K562 (cell line): ENCODE data around the gene CIB1. TPM values are rescaled to one million over a fixed set of nuclear protein-coding genes. Genes with fewer than 3 reads are reported as not detected.
A peak's percentile ranks its signal among the peaks of the same experiment; 100 is the strongest.

Source experiments
- FOXJ2 ChIP-seq: fragments of 200-800 bp; sonication (Bioruptor generic); IDR thresholded peaks from 2 replicates; pipeline ENCODE4 v1.6.1; 2016; ENCODE audit warnings: missing genetic modification characterization, missing compliant biosample characterization
- GABPB1 ChIP-seq: sonication (generic); formaldehyde crosslinking; IDR thresholded peaks from 2 replicates; pipeline ENCODE4 v1.8.0; 2022; ENCODE audit warnings: mild to moderate bottlenecking, missing genetic modification reagents
- GATAD2A ChIP-seq: fragments of 450-650 bp; IDR thresholded peaks from 2 replicates; pipeline ENCODE4 v1.6.1; 2017
- KHSRP ChIP-seq: fragments of 450-650 bp; IDR thresholded peaks from 2 replicates; pipeline ENCODE4 v1.6.1; 2017
- LEF1 ChIP-seq: fragments of 450-650 bp; IDR thresholded peaks from 2 replicates; pipeline ENCODE4 v1.6.1; 2016; ENCODE audit warnings: mild to moderate bottlenecking
- MCM5 ChIP-seq: fragments of 450-650 bp; IDR thresholded peaks from 2 replicates; pipeline ENCODE4 v1.6.1; 2016; ENCODE audit warnings: low read depth
- NCOA2 ChIP-seq, 2 experiments: fragments of 450-650 bp; IDR thresholded peaks; 2 replicates each; pipeline ENCODE4 v1.6.1; 2018; ENCODE audit warnings: mild to moderate bottlenecking in 2 of 2, moderate library complexity in 1 of 2; ENCODE audit not compliant: partially characterized antibody in 2 of 2
- NCOA4 ChIP-seq: fragments of 450-650 bp; IDR thresholded peaks from 2 replicates; pipeline ENCODE4 v1.6.1; 2018; ENCODE audit warnings: mild to moderate bottlenecking; ENCODE audit not compliant: partially characterized antibody
- NR2C2 ChIP-seq, 2 experiments: fragments of 200-800 bp in 1 of 2; sonication (Bioruptor generic) in 1 of 2; sonication (generic) in 1 of 2; formaldehyde crosslinking in 1 of 2; IDR thresholded peaks; 2 replicates each; pipeline versions ENCODE4 v1.6.1 to v1.8.0; 2016 to 2022; ENCODE audit warnings: mild to moderate bottlenecking in 1 of 2, missing compliant biosample characterization in 1 of 2, missing genetic modification characterization in 1 of 2, missing genetic modification reagents in 1 of 2
- POLR2AphosphoS5 ChIP-seq: IDR thresholded peaks from 2 replicates; pipeline ENCODE4 v1.6.1; 2011; ENCODE audit warnings: mild to moderate bottlenecking, low read depth, low read length, moderate library complexity; ENCODE audit not compliant: control insufficient read depth, insufficient read depth
- RNF2 ChIP-seq: sonication (generic); IDR thresholded peaks from 2 replicates; pipeline ENCODE4 v1.6.1; 2016
- ZNF133 ChIP-seq: fragments of 250-450 bp; sonication (Bioruptor Pico); IDR thresholded peaks from 2 replicates; pipeline ENCODE4 v1.4.0; 2020; ENCODE audit warnings: mild to moderate bottlenecking
- ZNF75A ChIP-seq: fragments of 450-650 bp; formaldehyde crosslinking; IDR thresholded peaks from 2 replicates; pipeline ENCODE4 v1.4.0; 2020; ENCODE audit warnings: mild to moderate bottlenecking
- ZNF764 ChIP-seq: fragments of 250-450 bp; sonication (Bioruptor Pico); IDR thresholded peaks from 2 replicates; pipeline ENCODE4 v1.4.0; 2020; ENCODE audit warnings: low read depth, mild to moderate bottlenecking, moderate library complexity
- polyA plus RNA-seq, 8 experiments: library from polyadenylated mRNA; depleted of rRNA in 4 of 8; stranded (reverse) in 5 of 8; unstranded in 3 of 8; fragments of >200 nt; fragmentation: Nextera tagmentation in 2 of 8; fragmentation: Illumina TruSeq in 1 of 8; extraction: Ambion mirVana in 2 of 8; extraction: Trizol in 1 of 8; gene quantifications; 2 replicates each; pipeline versions ENCODE4 v1.2.1 to v1.2.3, GENCODE V29; 2011 to 2014; ENCODE audit warnings: inconsistent platforms in 1 of 8, missing spikeins in 1 of 8
- total RNA-seq, 7 experiments: library from RNA; depleted of rRNA in 6 of 7; stranded (reverse); fragments of >200 nt in 6 of 7; fragmentation: Illumina TruSeq in 2 of 7; extraction: Trizol in 2 of 7; gene quantifications; 2 replicates each; pipeline versions ENCODE4 v1.2.1 to v1.2.3, GENCODE V29; 2011 to 2021; ENCODE audit warnings: low replicate concordance in 1 of 7
- TF ChIP-seq, protein P1 (sequence below): IDR thresholded peaks from 2 replicates; pipeline ENCODE4 v1.6.1; 2014; ENCODE audit warnings: antibody characterized with exemption
- TF ChIP-seq, protein P2 (sequence below): sonication (generic); formaldehyde crosslinking; IDR thresholded peaks from 2 replicates; pipeline ENCODE4 v1.8.0; 2022; ENCODE audit warnings: missing genetic modification reagents, mild to moderate bottlenecking, borderline replicate concordance
- TF ChIP-seq, protein P3 (sequence below): fragments of 250-450 bp; sonication (Bioruptor Pico); IDR thresholded peaks from 2 replicates; pipeline ENCODE4 v1.5.0; 2020; ENCODE audit warnings: mild to moderate bottlenecking, borderline replicate concordance
- TF ChIP-seq, protein P4 (sequence below), 2 experiments: IDR thresholded peaks; 2 replicates each; pipeline ENCODE4 v1.6.1; 2012; ENCODE audit warnings: improper control_type of control experiment in 2 of 2, low read depth in 2 of 2, low read length in 2 of 2, borderline replicate concordance in 1 of 2
- TF ChIP-seq, protein P5 (sequence below): sonication (generic); formaldehyde crosslinking; IDR thresholded peaks from 2 replicates; pipeline ENCODE4 v1.8.1; 2023; ENCODE audit warnings: mild to moderate bottlenecking, missing genetic modification reagents

The CIB1 gene
- total and polyA plus RNA-seq, 9 of the 15 experiments (the other 6 are each of a cell fraction or from before 2014, with no cell fraction given) = 14.9 to 136 (median 64.5) TPM

DNA sequence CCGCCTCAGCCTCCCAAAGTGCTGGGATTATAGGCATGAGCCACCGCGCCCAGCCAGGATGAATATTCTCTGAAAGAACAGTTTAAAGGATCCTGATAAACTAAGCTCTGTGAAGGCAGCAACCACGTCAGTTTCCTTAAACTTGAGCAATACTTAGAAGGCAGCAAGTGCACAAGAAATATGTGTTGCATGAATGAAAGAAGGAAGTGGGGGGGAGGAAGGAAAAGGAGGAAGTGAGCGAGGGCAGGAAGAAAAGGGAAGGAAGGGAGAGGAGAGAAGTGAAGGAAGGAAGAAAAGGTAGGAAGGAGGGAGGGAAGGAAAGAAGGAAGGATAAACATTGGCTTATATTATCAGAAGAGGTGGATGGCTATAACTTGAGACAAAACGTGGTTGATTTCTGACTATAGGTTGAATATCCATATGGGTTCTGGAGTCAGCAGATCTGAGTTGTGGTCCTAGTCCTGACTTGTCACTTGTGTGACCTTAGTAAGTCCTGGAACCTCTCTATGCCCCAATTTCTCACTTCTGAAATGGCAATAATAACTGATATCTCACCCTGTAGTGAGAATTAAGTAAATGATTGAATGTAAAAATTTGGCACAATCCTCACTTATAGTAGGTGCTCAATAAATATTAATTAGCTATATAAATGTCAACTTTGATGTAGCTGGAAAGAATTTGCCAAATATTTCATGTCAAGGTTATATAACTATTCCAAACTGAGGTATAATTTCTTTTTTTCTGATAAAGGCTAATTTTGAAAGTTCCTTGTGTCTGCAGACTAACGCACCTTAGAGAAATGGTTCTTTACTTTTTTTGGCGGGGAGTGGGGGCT, 44.6 kb downstream of the CIB1 start (continued):
- TF ChIP-seq, protein P1, sequence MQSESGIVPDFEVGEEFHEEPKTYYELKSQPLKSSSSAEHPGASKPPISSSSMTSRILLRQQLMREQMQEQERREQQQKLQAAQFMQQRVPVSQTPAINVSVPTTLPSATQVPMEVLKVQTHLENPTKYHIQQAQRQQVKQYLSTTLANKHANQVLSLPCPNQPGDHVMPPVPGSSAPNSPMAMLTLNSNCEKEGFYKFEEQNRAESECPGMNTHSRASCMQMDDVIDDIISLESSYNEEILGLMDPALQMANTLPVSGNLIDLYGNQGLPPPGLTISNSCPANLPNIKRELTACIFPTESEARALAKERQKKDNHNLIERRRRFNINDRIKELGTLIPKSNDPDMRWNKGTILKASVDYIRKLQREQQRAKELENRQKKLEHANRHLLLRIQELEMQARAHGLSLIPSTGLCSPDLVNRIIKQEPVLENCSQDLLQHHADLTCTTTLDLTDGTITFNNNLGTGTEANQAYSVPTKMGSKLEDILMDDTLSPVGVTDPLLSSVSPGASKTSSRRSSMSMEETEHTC = no peak
- TF ChIP-seq GATAD2A (peak; percentile 48; the same call in 1 of the 2 replicates), POLR2AphosphoS5 (no peak), ZNF133 (CRISPR knock-in tag) (no peak), LEF1 (0 out of 2 replicates have a peak, but pooled peaks have one; percentile 41), ZNF75A (CRISPR knock-in tag) (no peak), NCOA4 (no peak), NCOA2 (IDR thresholded peaks at IDR 0.05; ENCODE audit: partially characterized antibody in 2 of 2) (no peak), FOXJ2 (tag) (no peak), RNF2 (no peak), ZNF764 (CRISPR knock-in tag) (no peak), MCM5 (no peak), NR2C2 (CRISPR knock-in tag; IDR thresholded peaks at IDR 0.05) (no peak), NR2C2 (tag; IDR thresholded peaks at IDR 0.05) (no peak), KHSRP (no peak), GABPB1 (CRISPR knock-in tag) (no peak)
- TF ChIP-seq, protein P2, sequence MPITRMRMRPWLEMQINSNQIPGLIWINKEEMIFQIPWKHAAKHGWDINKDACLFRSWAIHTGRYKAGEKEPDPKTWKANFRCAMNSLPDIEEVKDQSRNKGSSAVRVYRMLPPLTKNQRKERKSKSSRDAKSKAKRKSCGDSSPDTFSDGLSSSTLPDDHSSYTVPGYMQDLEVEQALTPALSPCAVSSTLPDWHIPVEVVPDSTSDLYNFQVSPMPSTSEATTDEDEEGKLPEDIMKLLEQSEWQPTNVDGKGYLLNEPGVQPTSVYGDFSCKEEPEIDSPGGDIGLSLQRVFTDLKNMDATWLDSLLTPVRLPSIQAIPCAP (CRISPR knock-in tag) = no peak
- TF ChIP-seq, protein P3, sequence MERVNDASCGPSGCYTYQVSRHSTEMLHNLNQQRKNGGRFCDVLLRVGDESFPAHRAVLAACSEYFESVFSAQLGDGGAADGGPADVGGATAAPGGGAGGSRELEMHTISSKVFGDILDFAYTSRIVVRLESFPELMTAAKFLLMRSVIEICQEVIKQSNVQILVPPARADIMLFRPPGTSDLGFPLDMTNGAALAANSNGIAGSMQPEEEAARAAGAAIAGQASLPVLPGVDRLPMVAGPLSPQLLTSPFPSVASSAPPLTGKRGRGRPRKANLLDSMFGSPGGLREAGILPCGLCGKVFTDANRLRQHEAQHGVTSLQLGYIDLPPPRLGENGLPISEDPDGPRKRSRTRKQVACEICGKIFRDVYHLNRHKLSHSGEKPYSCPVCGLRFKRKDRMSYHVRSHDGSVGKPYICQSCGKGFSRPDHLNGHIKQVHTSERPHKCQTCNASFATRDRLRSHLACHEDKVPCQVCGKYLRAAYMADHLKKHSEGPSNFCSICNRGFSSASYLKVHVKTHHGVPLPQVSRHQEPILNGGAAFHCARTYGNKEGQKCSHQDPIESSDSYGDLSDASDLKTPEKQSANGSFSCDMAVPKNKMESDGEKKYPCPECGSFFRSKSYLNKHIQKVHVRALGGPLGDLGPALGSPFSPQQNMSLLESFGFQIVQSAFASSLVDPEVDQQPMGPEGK (CRISPR knock-in tag) = no peak
- TF ChIP-seq, protein P4, sequence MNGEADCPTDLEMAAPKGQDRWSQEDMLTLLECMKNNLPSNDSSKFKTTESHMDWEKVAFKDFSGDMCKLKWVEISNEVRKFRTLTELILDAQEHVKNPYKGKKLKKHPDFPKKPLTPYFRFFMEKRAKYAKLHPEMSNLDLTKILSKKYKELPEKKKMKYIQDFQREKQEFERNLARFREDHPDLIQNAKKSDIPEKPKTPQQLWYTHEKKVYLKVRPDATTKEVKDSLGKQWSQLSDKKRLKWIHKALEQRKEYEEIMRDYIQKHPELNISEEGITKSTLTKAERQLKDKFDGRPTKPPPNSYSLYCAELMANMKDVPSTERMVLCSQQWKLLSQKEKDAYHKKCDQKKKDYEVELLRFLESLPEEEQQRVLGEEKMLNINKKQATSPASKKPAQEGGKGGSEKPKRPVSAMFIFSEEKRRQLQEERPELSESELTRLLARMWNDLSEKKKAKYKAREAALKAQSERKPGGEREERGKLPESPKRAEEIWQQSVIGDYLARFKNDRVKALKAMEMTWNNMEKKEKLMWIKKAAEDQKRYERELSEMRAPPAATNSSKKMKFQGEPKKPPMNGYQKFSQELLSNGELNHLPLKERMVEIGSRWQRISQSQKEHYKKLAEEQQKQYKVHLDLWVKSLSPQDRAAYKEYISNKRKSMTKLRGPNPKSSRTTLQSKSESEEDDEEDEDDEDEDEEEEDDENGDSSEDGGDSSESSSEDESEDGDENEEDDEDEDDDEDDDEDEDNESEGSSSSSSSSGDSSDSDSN (IDR thresholded peaks at IDR 0.05; ENCODE audit: borderline replicate concordance in 1 of 2, low read depth in 2 of 2, low read length in 2 of 2) = no peak
- TF ChIP-seq, protein P5, sequence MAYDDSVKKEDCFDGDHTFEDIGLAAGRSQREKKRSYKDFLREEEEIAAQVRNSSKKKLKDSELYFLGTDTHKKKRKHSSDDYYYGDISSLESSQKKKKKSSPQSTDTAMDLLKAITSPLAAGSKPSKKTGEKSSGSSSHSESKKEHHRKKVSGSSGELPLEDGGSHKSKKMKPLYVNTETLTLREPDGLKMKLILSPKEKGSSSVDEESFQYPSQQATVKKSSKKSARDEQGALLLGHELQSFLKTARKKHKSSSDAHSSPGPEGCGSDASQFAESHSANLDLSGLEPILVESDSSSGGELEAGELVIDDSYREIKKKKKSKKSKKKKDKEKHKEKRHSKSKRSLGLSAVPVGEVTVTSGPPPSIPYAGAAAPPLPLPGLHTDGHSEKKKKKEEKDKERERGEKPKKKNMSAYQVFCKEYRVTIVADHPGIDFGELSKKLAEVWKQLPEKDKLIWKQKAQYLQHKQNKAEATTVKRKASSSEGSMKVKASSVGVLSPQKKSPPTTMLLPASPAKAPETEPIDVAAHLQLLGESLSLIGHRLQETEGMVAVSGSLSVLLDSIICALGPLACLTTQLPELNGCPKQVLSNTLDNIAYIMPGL = no peak
